WI38 (cell line): Measurements from ENCODE around the gene SCN5A.

Experiments used
- H3K4me3 ChIP-seq: 2 replicates; pipeline ENCODE4 v1.5.1; 2011; ENCODE audit warnings: low read depth, mild to moderate bottlenecking, control low read depth, low read length
- CTCF ChIP-seq: IDR thresholded peaks from 2 replicates; pipeline ENCODE4 v1.5.1; 2012; ENCODE audit warnings: low read depth, mild to moderate bottlenecking, control low read depth, low read length

Gene SCN5A

DNA sequence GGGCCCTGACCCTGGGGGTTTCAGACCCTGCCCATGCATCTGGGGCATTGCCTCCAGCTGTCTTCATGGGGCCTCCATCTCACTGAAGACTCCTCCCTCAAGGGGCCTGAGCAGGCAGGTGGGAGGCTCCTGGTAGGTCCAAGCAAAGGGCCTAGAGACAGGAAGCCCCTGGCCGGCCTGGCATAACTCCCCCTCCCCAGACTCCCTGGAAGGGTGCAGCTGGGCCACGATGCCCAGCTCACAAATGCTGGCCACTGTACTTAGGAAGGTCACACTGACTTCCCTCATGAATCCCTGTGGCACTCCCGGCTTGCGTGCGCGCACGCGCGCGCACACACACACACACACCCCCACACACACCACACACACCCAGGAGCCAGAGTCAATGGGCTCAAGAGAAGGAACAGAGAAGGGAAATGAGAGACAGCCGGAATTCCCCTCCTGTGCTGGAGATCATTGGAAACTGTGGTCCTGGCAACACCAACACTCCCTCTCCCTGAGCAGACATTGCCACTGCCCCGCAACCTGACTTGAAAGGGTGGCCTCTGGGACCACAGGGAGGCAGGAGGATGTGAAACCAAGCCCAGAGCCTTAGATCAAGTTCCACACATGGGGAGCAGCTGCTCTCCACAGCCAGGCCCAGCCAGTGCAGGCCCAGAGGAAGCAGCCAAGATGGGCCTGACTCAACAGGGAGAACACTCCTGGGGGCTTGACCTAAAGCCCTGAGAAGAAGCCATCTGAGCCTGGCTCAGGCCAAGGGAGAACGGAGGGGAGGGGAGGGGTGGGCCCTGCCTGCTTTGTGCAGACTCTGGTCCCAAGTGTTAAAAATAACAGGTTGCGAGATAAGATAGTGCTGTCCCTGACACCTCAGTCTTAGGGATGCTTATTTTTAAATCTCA is 69.7 kb downstream of the SCN5A start:
- H3K4me3 ChIP-seq, result no peak overlapping the region
- TF ChIP-seq CTCF, result no peak

DNA sequence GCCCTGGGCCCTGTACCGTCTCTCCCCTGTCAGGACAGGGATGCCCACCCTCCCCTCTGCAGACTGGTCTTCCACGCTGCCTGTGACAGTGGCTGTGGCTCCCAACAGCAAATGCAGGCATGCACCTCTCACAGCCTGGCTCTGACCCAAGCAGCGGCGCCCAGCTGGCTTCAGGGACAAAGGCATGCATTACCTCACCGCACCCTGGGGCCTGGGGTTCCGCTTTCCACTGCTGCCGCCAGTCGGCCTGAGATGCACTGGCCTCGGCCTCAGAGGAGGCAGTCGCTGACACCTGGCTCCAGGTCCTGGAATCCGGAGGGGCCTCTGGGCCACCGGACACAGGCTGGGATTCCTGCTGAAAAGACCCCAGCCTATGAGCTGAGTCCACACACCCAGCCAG is 70.3 kb downstream of the SCN5A start:
- TF ChIP-seq CTCF, result no peak
- H3K4me3 ChIP-seq, result no peak overlapping the region

- H3K4me3 ChIP-seq, result no peak overlapping the region
- no peak for TF ChIP-seq CTCF
Measured at GRCh38 chr3:38578551-38578950, 70.9 kb downstream of the SCN5A start.

DNA sequence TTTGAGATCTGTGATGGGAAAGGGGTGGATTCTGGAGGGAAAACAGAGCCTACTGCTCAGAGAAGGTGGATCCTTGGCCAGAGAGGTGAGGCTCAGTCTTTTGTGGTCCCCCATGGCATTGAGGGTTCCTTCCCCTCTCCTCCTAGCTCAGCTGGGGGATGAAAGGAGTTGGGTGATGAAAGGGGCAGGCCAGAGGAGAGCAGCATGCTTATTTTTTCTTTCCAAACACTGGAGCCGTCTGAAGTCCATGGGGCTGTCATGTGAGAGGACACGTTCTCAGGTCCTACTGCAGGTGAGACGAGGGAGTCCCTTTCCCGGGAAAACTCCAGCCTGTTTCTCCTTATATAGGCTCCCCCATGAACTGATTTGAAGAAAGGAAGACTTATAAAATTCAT is 71.4 kb downstream of the SCN5A start:
- no peak for TF ChIP-seq CTCF
- no peak overlapping the region for H3K4me3 ChIP-seq

- no peak overlapping the region for H3K4me3 ChIP-seq
- TF ChIP-seq CTCF, result no peak
Measured at GRCh38 chr3:38577371-38578080, 72.0 kb downstream of the SCN5A start.

DNA sequence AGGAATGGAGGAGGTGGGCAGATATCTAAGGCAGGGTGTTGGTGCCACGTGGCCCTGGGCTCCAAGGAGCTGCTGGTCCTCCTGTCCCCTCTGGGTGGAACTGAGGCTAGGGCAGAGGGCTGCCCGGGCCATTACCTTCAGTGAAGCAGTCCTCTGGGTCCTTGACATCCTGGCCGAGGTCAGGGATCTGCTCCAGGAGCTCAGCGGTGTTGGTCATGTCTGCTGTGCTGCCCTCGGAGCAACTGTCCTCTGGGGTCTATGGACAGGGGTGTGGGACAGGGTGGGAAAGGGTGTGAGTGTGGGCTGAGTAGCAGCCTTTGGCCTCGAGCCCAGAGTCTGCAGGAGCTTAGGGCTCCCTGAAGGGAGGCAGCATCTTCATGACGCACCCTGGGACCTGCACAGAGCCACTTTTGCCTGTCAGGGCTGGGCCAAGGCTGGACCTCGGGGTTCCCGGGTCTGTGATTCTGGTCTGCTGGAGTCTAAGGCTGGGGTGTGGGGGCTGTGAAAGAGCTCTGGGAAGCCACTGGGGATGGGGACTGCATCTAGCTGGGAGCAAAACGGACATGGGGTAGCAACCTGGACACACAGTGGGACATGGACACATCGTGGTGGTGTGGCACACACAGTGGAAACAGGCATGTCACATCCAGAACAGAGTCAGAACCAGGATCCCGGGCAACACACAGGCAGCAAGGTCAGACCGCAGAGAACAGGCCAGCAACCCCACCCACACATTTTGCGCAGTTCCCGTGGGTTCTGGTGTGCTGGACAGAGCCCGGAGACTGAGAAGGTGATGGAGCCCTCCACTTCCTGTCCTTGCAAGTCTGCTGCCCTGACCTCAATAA is 72.7 kb downstream of the SCN5A start:
- no peak for TF ChIP-seq CTCF

DNA sequence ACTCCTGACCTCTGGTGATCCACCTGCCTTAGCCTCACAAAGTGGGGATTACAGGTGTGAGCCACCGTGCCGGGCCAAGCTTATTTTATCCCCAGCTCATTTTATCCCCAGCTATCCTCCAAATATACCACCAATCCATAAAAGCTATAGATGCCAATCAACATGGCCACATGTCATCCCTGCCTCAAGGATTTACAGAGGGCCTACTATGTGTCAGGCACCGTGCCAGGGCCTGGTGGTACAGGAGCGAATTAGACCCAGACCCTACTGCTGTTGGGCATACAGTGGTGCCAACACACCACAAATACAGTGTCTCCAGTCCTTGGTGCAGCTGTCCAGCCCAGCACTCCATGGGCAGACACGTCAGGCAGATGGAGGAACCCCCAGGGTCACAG is 73.4 kb downstream of the SCN5A start:
- TF ChIP-seq CTCF, result no peak
- H3K4me3 ChIP-seq, result no peak overlapping the region

More for the DNA sequence above, 72.7 kb downstream of the SCN5A start:
- H3K4me3 ChIP-seq, result no peak overlapping the region
